Stimulated activated naive CD4-positive, alpha-beta T cell treated with Interleukin-2 at 50 U/mL for 16 hours (primary cell): Measurements from ENCODE around the gene MAST4.

Experiments
- DNase-seq: peaks from one replicate; lab custom pipeline; 2025; lab: John Stamatoyannopoulos, UW

The MAST4 gene

DNA sequence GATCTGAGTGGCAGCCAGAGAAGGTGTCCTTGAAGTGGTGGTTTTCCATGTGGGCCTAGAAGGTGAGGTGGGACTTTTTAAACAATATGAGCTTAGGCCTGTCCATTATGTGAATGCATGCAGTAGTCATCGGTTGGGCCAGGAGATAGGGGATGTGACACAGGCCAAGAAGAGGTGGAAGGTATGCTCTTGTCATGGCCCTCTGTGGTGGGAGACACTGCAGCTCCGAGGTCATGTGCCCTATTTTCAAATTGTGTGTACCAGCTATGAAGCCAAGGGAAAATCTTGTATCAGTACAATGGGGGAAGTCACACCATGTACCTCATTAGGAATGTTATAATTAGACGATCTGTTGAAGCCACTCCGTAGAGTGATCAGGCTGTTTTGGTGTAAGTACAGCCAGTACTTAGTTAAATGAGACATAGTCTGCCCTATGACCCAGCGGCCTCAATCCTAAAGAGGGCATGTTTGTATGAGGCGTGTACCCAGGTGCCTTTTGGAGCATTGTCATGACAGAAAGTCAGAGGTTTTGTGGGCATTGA, 280.1 kb downstream of the MAST4 start:
- DNase-seq, result no peak

DNA sequence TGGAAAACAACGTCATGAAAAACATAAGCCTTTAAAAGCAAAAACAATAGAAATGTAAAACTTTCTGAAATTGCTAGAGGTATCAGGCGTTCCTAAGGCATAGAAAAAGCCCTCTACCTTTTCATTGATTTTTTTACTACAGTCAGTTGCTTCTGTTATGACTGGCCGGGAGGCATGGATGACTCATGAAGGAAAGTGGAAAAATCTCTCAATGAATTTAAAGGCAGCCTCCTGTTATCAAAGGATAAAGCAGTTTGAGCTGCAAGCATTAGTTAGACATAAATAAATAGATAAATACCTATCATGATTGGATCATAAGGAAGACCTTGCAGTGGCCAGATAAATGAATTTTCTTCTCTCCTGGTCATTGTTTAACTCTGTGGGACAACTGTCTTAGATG, 281.6 kb downstream of the MAST4 start:
- DNase-seq, result no peak

DNA sequence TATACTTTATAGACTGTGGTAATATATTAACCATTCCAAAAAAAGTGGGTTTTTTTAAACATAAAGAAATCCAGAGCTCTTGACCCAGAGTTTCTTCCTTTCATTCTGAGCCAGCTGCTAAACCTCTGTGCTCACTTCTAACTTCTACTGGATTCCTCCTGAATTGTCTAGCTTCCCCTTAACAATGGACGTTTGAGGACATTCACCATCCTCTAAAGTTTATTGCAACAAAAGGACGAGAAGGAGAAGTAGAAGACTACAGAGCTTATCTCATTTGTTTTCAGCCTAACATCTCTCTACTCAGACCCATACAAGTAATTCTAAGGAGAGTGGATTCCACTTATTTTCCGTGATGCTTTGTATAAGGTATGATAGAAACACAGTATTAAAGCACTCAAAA, 284.2 kb downstream of the MAST4 start:
- DNase-seq, result no peak

DNA sequence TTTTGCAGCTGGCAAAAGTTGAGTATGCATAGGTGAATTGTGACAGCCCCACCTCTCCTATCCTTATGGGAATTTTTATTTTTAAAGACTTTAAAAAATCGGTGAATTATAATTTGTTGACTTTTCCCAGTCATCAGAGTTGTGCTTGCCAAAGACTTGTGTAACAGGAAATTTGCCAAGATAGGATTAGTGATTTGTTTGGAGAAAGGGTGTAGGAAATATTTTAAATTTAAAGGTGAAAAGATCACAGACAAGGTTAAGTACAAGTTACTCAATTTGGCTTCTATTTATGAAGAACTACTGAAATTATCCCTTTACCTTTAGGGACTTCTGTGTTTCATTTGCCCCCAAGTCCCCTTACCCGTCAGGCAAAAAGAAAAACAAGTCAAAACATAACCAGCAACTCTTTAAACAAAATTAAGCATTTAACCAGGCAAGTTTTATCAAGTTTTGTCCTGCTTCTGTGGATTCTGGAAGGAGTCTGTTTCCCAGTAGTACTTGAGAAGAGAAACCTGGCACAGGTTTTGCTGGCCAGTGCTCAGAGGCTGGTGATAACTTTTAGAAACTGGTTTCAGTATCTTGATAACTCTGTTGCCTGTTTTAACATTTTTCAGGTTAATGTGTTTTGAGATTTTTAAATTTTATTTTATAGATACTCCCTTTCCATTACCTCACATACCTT, 285.4 kb downstream of the MAST4 start:
- no peak for DNase-seq

- DNase-seq, result no peak
Measured at GRCh38 chr5:66882606-66883227, 286.5 kb downstream of the MAST4 start.

DNA sequence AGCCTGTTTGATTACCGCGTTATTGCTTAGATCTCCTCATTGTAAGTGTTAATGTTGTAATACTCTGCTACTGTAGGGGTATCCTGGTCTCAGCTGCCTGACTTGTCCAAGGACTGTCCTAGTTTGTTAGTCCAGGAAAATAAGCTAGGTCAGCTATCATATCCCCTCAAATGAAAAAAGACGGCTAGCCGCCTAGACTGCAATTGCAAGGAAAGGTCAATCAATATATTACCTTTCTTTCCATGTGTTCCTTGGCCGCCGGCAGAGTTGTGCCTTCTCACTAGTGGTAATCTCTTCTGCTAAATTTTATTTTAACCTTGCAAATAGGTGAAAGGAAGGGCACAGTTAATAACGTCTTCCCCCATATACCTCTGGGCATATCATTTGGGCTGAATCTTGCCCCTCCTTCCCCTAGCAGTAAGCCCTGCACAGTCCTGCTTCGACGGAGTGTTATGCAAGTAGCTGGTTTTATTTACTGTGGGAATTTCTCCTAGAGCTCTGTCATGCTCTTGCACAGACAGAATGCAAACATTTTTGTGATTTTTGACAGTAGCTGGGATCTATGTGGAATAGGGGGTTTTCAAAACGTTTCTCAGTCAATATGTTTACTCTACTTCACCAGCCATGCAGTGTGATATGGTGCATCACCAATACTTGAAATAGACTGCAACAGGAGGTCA, 288.5 kb downstream of the MAST4 start:
- DNase-seq, result no peak

GRCh38 chr5:66886941-66887340, 290.7 kb downstream of the MAST4 start:
- no peak for DNase-seq

DNA sequence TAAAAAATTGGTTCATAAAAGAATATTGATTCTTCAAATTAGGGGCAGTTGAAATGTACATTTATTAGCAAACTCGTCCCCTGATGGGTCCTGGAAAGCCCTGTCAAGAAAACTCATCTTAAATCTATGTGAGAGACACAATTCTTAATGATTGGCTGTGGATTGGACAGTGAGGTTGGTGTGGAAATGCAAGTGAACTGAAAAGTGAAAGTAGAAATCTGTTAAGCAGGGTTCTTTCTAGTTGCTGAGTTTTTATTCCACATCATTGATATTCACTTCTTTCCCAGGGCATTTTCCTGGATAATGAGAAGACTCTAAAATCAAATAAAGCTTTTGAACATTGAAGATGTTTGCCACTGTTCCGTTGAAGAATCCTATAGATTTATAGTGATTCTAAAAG, 292.4 kb downstream of the MAST4 start:
- DNase-seq, result no peak

DNA sequence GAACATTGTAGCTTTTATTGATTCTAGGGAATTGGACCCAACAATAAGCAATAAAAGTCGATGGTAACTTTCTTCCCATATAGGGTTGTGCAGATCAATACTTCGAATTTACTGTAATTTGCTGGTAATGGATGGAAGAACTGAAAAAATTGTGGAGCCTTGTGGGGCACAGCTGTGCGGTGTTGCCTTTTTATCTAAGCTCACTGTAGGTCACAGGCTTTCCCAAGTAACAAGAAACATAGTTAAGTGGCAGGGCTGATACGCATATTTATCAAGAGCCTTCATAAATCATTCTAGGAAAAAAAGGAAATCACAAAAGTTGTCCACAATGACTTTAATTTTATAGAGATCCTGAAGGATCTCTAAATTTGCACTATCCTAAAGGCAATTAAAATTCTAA, 292.9 kb downstream of the MAST4 start:
- no peak for DNase-seq

- DNase-seq, result no peak
Measured at GRCh38 chr5:66889524-66889923, 293.3 kb downstream of the MAST4 start.

GRCh38 chr5:66891184-66891925, 295.2 kb downstream of the MAST4 start:
- no peak for DNase-seq

- no peak for DNase-seq
Measured at GRCh38 chr5:66892716-66893115, 296.5 kb downstream of the MAST4 start.

GRCh38 chr5:66894480-66895240, 298.5 kb downstream of the MAST4 start:
- DNase-seq, result no peak

DNA sequence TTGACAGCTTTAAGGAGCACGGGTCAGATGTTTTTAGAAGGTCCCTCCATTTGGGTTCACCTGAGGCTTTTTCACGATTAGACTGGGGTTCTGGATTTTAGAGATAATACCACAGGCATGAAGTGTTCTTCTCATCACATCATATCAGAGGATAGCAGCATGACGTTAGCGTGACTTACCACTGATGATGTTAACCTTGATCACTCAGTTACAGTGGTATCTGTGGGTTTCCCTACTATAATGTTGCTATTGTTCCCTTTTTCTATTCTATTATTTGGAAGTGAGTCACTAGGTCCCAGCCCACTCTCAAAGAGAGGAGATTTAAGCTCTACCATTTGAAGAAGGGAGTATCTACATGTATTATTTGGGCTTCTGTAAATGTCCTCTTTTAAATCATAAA, 300.0 kb downstream of the MAST4 start:
- no peak for DNase-seq

DNA sequence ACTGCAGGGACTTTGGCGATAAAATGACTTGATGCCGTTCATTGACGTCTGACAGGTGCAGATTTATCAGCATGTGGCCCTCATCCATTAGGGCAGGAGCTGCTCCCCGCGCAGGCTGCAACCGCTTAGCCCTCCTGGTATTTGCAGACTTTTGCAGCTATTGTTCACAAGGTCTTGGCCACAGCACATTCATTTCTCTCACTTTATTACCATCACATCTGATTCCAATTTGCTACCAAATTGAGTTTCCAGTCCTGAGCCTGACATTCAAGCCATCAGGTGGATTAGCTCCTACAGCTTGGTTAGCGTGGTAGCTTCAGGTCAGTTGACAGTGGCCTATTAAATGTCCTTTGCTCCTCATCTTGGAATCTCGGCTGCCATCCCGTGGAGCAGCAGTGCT, 301.2 kb downstream of the MAST4 start:
- no peak for DNase-seq

GRCh38 chr5:66898241-66898995, 302.2 kb downstream of the MAST4 start:
- no peak for DNase-seq

GRCh38 chr5:66903218-66903617, 307.0 kb downstream of the MAST4 start:
- DNase-seq, result no peak

DNA sequence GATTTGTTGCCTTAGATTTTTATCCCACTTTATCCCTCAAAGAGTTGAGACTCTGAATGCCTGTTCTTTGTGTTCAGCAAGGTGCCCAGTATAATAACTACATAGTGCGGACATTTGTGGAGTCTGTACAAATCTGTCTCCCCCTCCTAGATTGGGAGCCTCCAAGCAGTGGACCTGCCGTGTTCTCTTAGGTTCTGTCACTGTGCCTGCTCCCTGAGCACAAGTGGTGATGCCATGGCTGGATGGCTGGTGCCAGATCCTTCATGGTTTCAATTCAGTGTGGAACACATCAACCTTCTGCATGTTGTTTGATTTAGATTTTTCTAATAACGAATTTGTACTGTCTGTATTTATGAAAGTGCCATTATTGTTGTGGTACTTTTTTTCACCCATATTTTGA, 307.5 kb downstream of the MAST4 start:
- DNase-seq, result no peak

DNA sequence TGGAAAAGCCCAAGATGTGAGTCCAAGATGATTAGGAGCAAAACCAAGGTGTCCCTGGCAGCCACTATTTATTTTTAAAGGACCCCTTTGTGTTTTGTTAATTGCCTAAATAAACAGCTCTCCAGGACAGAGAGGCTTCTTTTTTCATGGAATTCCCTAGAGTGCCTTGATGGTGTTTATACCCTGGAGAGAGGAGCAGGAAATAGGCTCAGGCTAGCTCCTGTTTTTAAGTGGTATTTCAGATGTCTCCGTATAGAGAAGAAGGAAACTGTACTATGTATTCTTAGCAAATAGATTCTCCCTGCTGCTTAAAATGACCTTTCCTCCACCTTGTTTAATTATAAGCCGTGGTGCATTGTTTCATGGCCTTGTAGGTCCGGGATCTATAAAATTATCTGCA, 308.0 kb downstream of the MAST4 start:
- DNase-seq, result no peak

- no peak for DNase-seq
Measured at GRCh38 chr5:66906021-66906420, 309.8 kb downstream of the MAST4 start.

GRCh38 chr5:66908230-66908629, 312.0 kb downstream of the MAST4 start:
- DNase-seq, result no peak
